ENCODE data around the gene CHPF2.

The CHPF2 gene, protein sequence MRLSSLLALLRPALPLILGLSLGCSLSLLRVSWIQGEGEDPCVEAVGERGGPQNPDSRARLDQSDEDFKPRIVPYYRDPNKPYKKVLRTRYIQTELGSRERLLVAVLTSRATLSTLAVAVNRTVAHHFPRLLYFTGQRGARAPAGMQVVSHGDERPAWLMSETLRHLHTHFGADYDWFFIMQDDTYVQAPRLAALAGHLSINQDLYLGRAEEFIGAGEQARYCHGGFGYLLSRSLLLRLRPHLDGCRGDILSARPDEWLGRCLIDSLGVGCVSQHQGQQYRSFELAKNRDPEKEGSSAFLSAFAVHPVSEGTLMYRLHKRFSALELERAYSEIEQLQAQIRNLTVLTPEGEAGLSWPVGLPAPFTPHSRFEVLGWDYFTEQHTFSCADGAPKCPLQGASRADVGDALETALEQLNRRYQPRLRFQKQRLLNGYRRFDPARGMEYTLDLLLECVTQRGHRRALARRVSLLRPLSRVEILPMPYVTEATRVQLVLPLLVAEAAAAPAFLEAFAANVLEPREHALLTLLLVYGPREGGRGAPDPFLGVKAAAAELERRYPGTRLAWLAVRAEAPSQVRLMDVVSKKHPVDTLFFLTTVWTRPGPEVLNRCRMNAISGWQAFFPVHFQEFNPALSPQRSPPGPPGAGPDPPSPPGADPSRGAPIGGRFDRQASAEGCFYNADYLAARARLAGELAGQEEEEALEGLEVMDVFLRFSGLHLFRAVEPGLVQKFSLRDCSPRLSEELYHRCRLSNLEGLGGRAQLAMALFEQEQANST

GRCh38 chr7:151232091-151232916 is at the start of gene CHPF2:
Gene CHPF2 (plus strand): TSS chr7:151232483. CDS start chr7:151234012, 1,529 bp downstream.
- Histone ChIP-seq H3K27me3 (ENCODE audit: control insufficient read depth in 1 of 2, insufficient read depth in 2 of 2, low read length in 2 of 2) (no peaks in the 10 kb centered on the region), H3K36me3 (ENCODE audit: insufficient read depth, low read length) (peaks cover 12% of the 10 kb centered on the region), H3K27ac (ENCODE audit: low read depth, low read length) (peak within 1 kb of the TSS; percentile 50), H3K9me3 (ENCODE audit: low read length) (no peaks in the 10 kb centered on the region), H3K4me3 (ENCODE audit: low read depth in 1 of 2, low read length in 2 of 2) (peak within 1 kb of the TSS; percentile 84 to 86), H3K4me1 (ENCODE audit: insufficient read depth, low read length) (peaks cover 24% of the 10 kb centered on the region), H3K9ac (ENCODE audit: low read length) (peak within 1 kb of the TSS; percentile 72)

DNA sequence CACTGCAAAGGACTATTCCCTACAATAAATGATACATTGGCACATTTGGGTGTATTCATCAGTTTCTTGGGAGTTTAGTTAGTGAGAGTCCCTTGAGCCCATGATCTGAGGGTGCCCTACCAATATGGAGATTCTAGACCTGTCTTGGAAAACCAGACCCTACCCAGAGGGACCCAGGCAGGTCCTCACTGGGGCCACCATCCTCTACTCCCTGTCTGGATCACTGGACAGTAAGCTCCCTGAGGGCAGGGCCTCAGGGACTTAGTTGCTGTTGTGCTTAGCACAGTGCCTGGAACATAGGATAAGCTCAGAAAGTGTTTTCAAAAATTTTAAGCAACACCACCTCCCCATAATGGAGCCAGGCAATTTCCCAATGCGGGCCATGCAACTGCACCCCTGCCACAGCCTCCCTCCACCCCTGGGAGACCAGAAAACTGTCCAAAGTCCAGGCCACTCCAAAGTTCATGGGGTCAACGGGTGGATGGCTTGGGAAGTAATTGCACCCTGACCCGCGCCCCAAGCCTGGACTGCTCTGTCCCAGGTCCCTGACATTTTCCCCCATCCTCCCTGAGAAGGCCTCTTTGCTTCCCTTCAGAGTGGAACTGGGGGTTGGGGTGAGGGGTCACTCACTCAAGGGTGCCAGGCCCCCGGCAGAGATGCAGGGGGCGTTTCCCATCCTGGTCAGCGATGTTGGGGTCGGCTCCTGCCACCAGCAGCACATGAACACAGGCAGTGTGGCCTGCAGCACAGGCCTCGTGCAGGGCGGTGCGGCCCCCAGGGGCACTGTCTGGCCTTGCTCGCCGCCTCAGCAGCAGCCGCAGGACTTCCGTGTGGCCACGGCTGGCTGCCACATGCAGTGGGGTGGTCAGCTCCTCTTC is 46.3 kb upstream of the CHPF2 start:
- Histone ChIP-seq H3K27me3 (ENCODE audit: control insufficient read depth in 1 of 2, insufficient read depth in 2 of 2, low read length in 2 of 2) (peaks cover 0 to 2% of the 10 kb centered on the region in 2 donors), H3K9me3 (ENCODE audit: low read length) (no peaks in the 10 kb centered on the region), H3K27ac (ENCODE audit: low read depth, low read length) (no peak overlapping the region), H3K36me3 (ENCODE audit: insufficient read depth, low read length) (no peaks in the 10 kb centered on the region), H3K4me1 (ENCODE audit: insufficient read depth, low read length) (no peaks in the 10 kb centered on the region), H3K9ac (ENCODE audit: low read length) (no peak overlapping the region), H3K4me3 (ENCODE audit: low read depth in 1 of 2, low read length in 2 of 2) (no peak overlapping the region)

DNA sequence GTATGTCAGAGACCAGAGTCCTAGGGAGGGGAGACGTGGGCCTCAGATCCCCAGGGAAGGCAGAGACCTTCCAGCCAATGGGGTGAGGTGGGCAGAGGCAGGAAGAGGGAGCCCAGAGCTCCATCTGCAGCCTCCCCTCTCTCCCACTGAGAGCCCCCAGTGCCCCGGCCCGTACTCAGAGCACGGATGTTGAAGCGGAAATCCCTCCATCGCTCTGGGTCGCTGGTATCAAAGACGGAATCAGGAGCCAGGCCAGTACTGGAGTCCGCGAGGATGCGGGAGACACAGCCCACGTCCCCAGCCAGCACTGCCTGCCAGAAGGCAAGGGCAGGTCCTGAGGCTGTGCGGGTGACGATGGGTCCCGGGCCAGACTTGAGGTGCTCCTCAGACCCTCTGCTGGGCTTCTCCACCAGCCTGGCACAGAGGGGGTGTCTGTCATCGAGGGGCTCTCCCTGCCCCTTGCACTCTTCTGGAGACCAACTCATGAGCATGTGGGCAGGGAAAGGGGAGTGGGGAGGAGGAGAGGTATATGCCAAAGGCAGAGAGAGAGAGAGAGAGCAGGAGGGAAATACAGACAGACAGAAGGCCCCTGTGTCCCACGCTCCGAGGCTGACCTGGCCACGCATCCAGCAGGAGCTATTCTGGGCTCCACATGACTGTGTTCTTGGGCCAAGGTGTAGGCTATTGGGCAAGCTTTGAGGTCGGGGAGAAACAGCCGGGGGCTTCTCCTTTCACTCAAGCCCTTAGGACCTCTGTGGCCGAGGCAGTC is 45.5 kb upstream of the CHPF2 start, which contains the start of gene ASB10:
Gene ASB10 (minus strand): TSS at position 611 of the 769 bp plus-strand sequence. CDS start 120 bp downstream, at position 491.
- no peaks in the 10 kb centered on the region for H3K9me3 ChIP-seq (ENCODE audit: low read length)
- H3K27me3 ChIP-seq (ENCODE audit: control insufficient read depth in 1 of 2, insufficient read depth in 2 of 2, low read length in 2 of 2) = no peaks in the 10 kb centered on the region
- no peak within 1 kb of the TSS for H3K4me3 ChIP-seq (ENCODE audit: low read depth in 1 of 2, low read length in 2 of 2)
- no peaks in the 10 kb centered on the region for H3K36me3 ChIP-seq (ENCODE audit: insufficient read depth, low read length)
- no peak within 1 kb of the TSS for H3K9ac ChIP-seq (ENCODE audit: low read length)
- no peak within 1 kb of the TSS for H3K27ac ChIP-seq (ENCODE audit: low read depth, low read length)
- no peaks in the 10 kb centered on the region for H3K4me1 ChIP-seq (ENCODE audit: insufficient read depth, low read length)

DNA sequence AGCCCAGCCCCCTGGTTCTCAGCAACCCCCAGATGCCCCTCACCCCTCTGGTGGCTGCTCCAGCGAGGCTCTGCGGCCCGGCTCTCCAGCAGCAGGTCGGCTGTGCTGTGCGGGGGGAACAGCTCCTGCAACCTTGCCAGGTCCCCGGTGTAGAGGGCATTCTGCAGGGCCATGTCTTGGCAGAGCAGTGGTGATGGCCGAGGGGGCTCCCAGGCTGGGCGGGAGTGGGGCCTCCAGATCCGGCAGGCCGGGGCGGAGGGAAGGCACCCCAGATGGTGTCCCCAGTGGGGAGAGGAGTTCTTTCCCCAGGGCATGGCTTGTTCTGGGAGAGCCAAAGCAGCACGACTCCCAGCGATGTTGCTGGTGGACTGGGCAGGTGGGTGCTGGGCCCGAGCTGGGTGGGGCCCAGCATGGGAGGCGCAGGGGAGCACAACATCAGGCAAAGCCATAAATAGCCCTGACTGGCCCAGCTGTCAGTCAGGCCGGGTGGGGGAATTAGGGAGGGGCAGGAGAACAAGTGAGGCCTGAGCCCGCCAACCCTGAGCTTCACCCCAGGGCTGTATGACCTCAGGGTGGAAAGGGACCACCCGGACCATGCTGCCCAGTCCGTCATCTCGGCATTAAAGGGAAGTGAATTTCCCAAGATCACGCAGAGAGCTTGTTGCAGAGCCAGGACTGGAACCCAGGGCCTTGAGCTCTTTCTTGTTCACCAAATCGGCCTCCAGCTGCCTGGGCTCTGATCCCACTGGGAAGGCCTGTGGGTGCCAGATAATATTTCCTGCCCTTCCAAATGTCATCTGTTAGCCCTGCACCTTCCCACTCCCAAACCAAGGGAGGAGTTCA is 44.7 kb upstream of the CHPF2 start:
- Histone ChIP-seq H3K4me1 (ENCODE audit: insufficient read depth, low read length) (no peaks in the 10 kb centered on the region), H3K4me3 (ENCODE audit: low read depth in 1 of 2, low read length in 2 of 2) (no peak overlapping the region), H3K27me3 (ENCODE audit: control insufficient read depth in 1 of 2, insufficient read depth in 2 of 2, low read length in 2 of 2) (no peaks in the 10 kb centered on the region), H3K9ac (ENCODE audit: low read length) (no peak overlapping the region), H3K36me3 (ENCODE audit: insufficient read depth, low read length) (no peaks in the 10 kb centered on the region), H3K9me3 (ENCODE audit: low read length) (no peaks in the 10 kb centered on the region), H3K27ac (ENCODE audit: low read depth, low read length) (no peak overlapping the region)

DNA sequence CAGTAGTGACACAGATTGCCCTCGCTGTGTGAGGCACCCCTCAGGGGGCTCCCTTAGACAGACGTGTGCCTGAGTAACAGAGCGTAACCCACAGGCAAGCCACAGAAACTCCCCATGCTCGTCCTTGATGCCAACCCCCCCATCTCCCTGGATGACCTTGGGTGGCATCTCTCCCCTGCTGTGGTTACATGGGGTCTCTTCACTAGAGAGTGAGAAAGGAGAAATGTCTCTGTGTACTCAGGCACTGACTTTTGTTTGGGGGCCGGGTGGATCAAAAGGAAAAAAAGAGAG is 44.1 kb upstream of the CHPF2 start:
- Histone ChIP-seq H3K9me3 (ENCODE audit: low read length) (no peaks in the 10 kb centered on the region), H3K4me3 (ENCODE audit: low read depth in 1 of 2, low read length in 2 of 2) (no peak overlapping the region), H3K27ac (ENCODE audit: low read depth, low read length) (no peak overlapping the region)

DNA sequence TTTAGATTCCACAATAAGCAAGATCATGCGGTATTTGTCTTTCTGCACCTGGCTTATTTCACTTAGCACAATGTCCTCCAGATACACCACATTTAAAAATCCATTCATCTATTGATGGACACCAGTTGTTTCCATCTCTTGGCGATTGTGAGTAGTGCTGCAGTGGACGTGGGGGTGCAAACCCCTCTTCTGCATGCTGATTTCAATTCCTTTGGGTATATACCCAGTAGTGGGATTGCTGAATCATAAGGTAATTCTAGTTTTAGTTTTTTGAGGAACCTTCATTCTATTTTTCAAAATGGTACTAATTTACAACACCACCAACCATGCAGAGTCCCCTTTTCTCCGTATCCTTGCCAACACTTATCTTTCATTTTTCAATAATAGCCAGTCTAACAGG is 43.2 kb upstream of the CHPF2 start:
- Histone ChIP-seq H3K9ac (ENCODE audit: low read length) (no peak overlapping the region), H3K27me3 (ENCODE audit: control insufficient read depth in 1 of 2, insufficient read depth in 2 of 2, low read length in 2 of 2) (peaks cover 0 to 4% of the 10 kb centered on the region in 2 donors), H3K4me1 (ENCODE audit: insufficient read depth, low read length) (no peaks in the 10 kb centered on the region), H3K4me3 (ENCODE audit: low read depth in 1 of 2, low read length in 2 of 2) (no peak overlapping the region), H3K36me3 (ENCODE audit: insufficient read depth, low read length) (no peaks in the 10 kb centered on the region), H3K9me3 (ENCODE audit: low read length) (no peaks in the 10 kb centered on the region), H3K27ac (ENCODE audit: low read depth, low read length) (no peak overlapping the region)

More for the DNA sequence above, 44.1 kb upstream of the CHPF2 start:
- Histone ChIP-seq H3K4me1 (ENCODE audit: insufficient read depth, low read length) (no peaks in the 10 kb centered on the region), H3K36me3 (ENCODE audit: insufficient read depth, low read length) (no peaks in the 10 kb centered on the region), H3K9ac (ENCODE audit: low read length) (no peak overlapping the region), H3K27me3 (ENCODE audit: control insufficient read depth in 1 of 2, insufficient read depth in 2 of 2, low read length in 2 of 2) (peaks cover 0 to 4% of the 10 kb centered on the region in 2 donors)

GRCh38 chr7:151191544-151191943 is 40.7 kb upstream of the CHPF2 start:
- no peaks in the 10 kb centered on the region for H3K36me3 ChIP-seq (ENCODE audit: insufficient read depth, low read length)
- no peak overlapping the region for H3K9ac ChIP-seq (ENCODE audit: low read length)
- H3K27me3 ChIP-seq (ENCODE audit: control insufficient read depth in 1 of 2, insufficient read depth in 2 of 2, low read length in 2 of 2) = peaks cover 0 to 11% of the 10 kb centered on the region in 2 donors
- H3K4me1 ChIP-seq (ENCODE audit: insufficient read depth, low read length) = no peaks in the 10 kb centered on the region
- no peak overlapping the region for H3K4me3 ChIP-seq (ENCODE audit: low read depth in 1 of 2, low read length in 2 of 2)
- H3K27ac ChIP-seq (ENCODE audit: low read depth, low read length) = no peak overlapping the region
- no peaks in the 10 kb centered on the region for H3K9me3 ChIP-seq (ENCODE audit: low read length)

GRCh38 chr7:151192002-151192539 is 40.2 kb upstream of the CHPF2 start:
- no peak overlapping the region for H3K27ac ChIP-seq (ENCODE audit: low read depth, low read length)
- H3K36me3 ChIP-seq (ENCODE audit: insufficient read depth, low read length) = no peaks in the 10 kb centered on the region
- no peak overlapping the region for H3K9ac ChIP-seq (ENCODE audit: low read length)
- H3K4me3 ChIP-seq (ENCODE audit: low read depth in 1 of 2, low read length in 2 of 2) = no peak overlapping the region
- H3K9me3 ChIP-seq (ENCODE audit: low read length) = no peaks in the 10 kb centered on the region
- no peaks in the 10 kb centered on the region for H3K4me1 ChIP-seq (ENCODE audit: insufficient read depth, low read length)
- peaks cover 0 to 11% of the 10 kb centered on the region in 2 donors for H3K27me3 ChIP-seq (ENCODE audit: control insufficient read depth in 1 of 2, insufficient read depth in 2 of 2, low read length in 2 of 2)

- Histone ChIP-seq H3K27ac (ENCODE audit: low read depth, low read length) (no peak overlapping the region), H3K36me3 (ENCODE audit: insufficient read depth, low read length) (no peaks in the 10 kb centered on the region), H3K9ac (ENCODE audit: low read length) (no peak overlapping the region), H3K9me3 (ENCODE audit: low read length) (no peaks in the 10 kb centered on the region), H3K4me3 (ENCODE audit: low read depth in 1 of 2, low read length in 2 of 2) (no peak overlapping the region), H3K27me3 (ENCODE audit: control insufficient read depth in 1 of 2, insufficient read depth in 2 of 2, low read length in 2 of 2) (peaks cover 0 to 11% of the 10 kb centered on the region in 2 donors), H3K4me1 (ENCODE audit: insufficient read depth, low read length) (no peaks in the 10 kb centered on the region)
Measured at GRCh38 chr7:151193203-151193978, 38.9 kb upstream of the CHPF2 start.

All from muscle layer of colon (tissue), 2 donors.